GM08714 (cell line): Measurements from ENCODE around the gene PRPSAP2.
"Not testable (repeated sequence)": the region's sequence is repeated elsewhere in the genome, so short reads cannot be mapped to it uniquely, and the experiment has no call there.

Experiments
- H3K4me3 ChIP-seq: fragments of 200-500 bp; sonication (Bioruptor generic); 2 replicates; pipeline ENCODE4 v1.5.1; 2014; ENCODE audit warnings: mild to moderate bottlenecking, low read length, inconsistent platforms
- ZNF274 ChIP-seq: IDR thresholded peaks from 2 replicates; pipeline ENCODE4 v1.6.1; 2012; ENCODE audit warnings: mild to moderate bottlenecking, low read depth, low read length

PRPSAP2 gene

DNA sequence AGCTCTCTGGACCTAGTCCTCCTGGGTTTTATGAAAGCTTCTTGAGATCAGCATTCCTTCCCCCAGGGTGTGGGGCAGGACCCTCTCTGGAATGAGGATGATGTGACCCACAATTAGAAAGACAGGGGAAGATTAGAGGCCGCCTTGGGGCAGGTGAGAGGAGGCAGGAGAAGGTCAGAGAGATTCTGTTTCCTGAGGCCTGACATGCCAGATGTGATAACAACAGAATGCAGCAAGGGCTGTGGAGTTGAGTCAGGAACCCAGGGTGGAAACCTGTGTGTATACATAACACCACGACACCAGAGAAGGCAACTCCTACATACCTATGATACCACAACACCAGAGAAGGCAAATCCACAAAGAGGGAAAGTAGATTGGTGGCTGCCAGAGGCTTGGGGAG lies 88.6 kb downstream of the PRPSAP2 start:
- no peak for TF ChIP-seq ZNF274
- H3K4me3 ChIP-seq = no peak overlapping the region

GRCh38 chr17:18947866-18948265 lies 89.9 kb downstream of the PRPSAP2 start:
- no peak overlapping the region for H3K4me3 ChIP-seq
- TF ChIP-seq ZNF274 = no peak

- TF ChIP-seq ZNF274 = no peak
- H3K4me3 ChIP-seq = no peak overlapping the region
Measured at GRCh38 chr17:18948476-18949006, 90.6 kb downstream of the PRPSAP2 start.

DNA sequence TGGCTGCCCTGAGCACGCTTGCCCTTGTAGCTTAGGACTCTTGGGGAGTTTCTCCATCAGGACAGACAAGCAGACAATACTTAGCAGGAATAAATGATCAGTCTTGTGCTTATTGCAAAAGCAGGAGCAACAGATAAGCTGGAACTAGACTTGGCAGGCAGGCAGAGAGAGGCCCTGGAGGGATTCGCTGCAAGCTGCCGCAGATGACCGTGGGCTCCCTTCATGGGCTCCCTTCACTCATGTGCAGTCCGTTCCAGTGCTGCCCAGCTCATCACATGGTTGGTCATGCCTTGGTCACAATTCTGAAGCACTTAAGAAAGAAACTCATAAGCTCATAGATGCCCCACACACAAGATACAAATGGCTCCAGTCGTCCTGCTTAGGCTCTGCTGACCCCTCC lies 91.6 kb downstream of the PRPSAP2 start:
- no peak for TF ChIP-seq ZNF274
- H3K4me3 ChIP-seq = no peak overlapping the region

DNA sequence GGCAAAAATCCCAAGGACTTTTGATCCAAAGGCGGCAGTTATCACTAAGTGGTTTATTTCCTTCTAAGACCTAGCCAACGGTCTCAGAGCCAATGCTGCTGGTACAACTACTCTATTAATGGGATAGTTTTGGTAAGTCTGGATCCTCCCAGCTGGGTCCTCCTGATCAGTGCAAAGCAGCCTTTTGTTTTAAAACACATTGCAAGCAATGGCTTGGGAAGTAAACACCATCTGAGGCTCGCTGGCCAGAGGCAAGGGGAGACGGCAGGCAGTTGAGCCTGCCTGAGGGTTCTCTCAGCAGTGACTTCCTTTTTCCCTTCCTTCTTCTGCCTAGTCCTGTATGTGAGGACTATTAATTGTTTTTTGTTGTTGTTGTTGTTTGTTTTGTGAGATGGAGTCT lies 92.4 kb downstream of the PRPSAP2 start:
- TF ChIP-seq ZNF274 = no peak
- no peak overlapping the region for H3K4me3 ChIP-seq

DNA sequence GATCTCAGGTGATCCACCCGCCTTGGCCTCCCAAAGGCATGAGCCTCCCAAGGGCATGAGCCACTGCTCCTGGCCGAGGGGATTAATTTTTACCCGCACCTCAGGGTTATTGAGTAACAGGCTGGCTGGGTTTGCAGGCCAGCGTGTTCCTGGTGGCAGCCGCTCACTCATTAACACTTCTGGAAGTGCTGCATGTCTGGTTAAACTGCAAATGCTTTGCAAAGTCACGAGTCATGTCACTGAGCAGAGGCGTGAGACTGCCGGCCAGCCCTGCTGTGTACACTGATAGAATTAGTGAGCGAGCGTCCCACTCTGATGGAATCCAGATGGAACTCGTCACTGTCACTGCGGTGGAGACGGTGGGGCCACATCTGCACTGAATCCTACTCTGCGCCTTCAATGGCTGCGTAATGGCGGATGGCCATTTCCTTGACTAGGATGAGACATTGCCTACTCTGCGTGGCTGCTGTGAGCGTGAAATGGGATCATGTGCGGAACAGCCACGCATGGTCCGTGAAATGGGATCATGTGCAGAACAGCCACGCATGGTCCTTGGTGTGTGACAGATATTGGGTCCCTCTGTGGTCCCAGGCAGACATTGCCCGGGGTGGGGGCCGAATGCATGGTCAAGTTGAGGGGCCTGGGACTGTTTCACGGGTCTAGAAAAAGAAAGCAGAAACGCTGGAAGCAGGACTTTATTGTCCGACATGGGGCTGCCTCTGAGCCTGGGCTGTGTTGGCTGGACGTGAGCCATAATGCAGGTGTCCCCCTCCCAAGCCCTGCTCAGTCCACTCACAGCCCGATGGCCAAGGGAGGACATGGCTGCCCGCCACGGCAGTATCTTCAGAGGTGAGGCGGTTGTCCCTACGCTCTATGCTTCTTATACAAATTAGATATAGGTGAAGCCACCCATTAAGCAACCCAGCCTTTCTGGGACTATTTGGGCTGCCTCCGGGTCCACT lies 93.3 kb downstream of the PRPSAP2 start:
- TF ChIP-seq ZNF274 = no peak
- H3K4me3 ChIP-seq = no peak overlapping the region

GRCh38 chr17:18951941-18952842 lies 94.3 kb downstream of the PRPSAP2 start, which contains the start of gene SLC5A10:
Gene SLC5A10 (plus strand): TSS chr17:18952165. CDS start chr17:18952206, 41 bp downstream.
- no peak within 1 kb of the TSS for H3K4me3 ChIP-seq
- TF ChIP-seq ZNF274 = no peak

DNA sequence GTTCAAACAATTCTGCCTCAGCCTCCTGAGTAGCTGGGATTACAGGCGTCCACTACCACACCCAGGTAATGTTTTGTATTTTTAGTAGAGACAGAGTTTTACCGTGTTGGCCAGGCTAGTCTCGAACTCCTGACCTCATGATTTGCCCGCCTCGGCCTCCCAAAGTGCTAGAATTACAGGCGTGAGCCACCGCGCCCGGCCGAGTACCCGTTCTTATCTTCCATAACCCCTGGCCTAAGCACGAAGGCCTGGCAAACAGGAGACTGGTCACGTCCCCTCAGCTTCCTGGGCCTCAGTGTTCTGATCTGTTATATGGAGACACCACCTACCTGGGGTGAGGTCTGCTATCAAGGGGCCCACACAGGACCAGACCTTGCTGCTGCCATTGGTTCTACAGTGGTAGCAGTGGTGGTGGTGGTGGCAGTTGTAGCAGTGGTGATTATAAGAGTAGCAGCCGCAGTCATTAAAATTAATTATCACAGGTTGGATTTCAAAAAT lies 95.3 kb downstream of the PRPSAP2 start:
- TF ChIP-seq ZNF274 = no peak

GRCh38 chr17:18954321-18954720 lies 96.4 kb downstream of the PRPSAP2 start:
- no peak for TF ChIP-seq ZNF274

More for the DNA sequence above, 95.3 kb downstream of the PRPSAP2 start:
- no peak overlapping the region for H3K4me3 ChIP-seq

DNA sequence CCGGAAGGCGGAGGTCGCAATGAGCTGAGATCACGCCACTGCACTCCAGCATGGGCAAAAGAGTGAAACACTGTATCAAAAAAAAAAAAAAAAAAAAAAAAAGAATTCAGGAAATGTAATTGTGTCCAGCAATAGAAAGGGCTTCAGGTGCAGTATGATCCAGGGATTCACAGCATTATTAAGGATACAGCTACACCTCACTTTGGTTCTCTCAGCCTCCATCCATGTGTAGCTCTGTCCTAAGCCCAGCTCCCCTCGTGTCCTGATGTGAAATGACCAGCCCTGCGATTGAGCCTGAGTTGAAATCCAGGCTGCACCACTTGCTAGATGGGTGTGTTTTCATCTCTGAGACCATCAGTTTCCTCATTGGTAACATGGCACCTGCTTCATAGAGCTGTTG lies 97.1 kb downstream of the PRPSAP2 start:
- H3K4me3 ChIP-seq = no peak overlapping the region
- no peak for TF ChIP-seq ZNF274

More at GRCh38 chr17:18954321-18954720, 96.4 kb downstream of the PRPSAP2 start:
- H3K4me3 ChIP-seq = no peak overlapping the region

GRCh38 chr17:18956021-18956420 lies 98.1 kb downstream of the PRPSAP2 start:
- H3K4me3 ChIP-seq = not testable (repeated sequence)

- TF ChIP-seq ZNF274 = no peak
- no peak overlapping the region for H3K4me3 ChIP-seq
Measured at GRCh38 chr17:18956581-18956980, 98.7 kb downstream of the PRPSAP2 start.

DNA sequence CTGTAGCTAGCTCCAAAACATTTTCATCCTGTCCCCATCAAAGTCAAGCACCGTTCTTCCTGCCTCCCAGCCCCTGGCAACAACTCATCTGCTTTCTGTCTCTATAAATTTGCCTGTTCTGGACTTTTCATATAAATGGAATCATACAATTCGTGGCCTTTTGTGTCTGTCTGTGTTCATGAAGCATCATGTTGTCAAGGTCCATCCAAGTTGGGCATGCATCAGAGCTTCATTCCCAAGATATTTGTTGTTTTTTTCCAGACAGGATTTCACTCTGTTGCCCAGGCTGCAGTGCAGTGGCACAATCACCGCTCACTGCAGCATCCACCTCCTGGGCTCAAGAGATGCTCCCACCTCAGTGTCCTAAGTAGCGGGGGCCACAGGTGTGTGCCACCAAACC lies 99.9 kb downstream of the PRPSAP2 start:
- no peak overlapping the region for H3K4me3 ChIP-seq
- TF ChIP-seq ZNF274 = no peak

DNA sequence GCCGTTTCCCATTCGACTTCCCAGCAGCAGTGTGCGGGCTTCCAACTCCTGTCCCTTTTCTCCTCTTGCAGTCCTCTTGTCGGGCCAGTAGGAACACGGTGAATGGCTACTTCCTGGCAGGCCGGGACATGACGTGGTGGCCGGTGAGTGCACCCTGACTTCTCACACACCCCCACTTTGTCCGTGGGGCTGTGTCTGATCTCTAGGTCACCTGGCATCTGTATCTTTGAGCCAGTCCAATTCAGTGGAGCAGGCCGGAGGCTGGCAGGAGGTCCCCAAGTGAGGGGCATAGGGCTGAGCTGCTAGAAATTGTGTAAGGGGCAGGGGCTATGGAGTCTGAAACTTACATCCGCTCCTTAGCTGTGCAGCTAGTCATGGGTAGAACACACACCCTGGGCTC lies 100.7 kb downstream of the PRPSAP2 start:
- no peak overlapping the region for H3K4me3 ChIP-seq
- no peak for TF ChIP-seq ZNF274
